Neural progenitor cell (in vitro differentiated cells): ENCODE measurements around the gene FSTL4. TPM values are rescaled to one million over a fixed set of nuclear protein-coding genes. Genes with fewer than 3 reads are reported as not detected.

Source experiments
- DNase-seq: peaks from one replicate; pipeline ENCODE4 v3.0.0-alpha.2; 2016; ENCODE audit warnings: low spot score
- H2AFZ ChIP-seq: fragments of 200-600 bp; sonication (generic); replicated peaks from 2 replicates; pipeline ENCODE4 v1.6.1; 2016; ENCODE audit warnings: antibody characterized with exemption
- H3F3A ChIP-seq: fragments of 200-600 bp; sonication (generic); 2 replicates; pipeline ENCODE4 v1.6.1; 2016; ENCODE audit warnings: antibody characterized with exemption, low read depth
- H3K27ac ChIP-seq: fragments of 200-600 bp; sonication (generic); 2 replicates; pipeline ENCODE4 v1.5.1; 2016; ENCODE audit warnings: mild to moderate bottlenecking
- H3K27me3 ChIP-seq: fragments of 200-600 bp; sonication (generic); 2 replicates; pipeline ENCODE4 v1.6.1; 2016; ENCODE audit warnings: mild to moderate bottlenecking, moderate library complexity
- H3K36me3 ChIP-seq: fragments of 200-600 bp; sonication (generic); 2 replicates; pipeline ENCODE4 v1.5.1; 2016
- H3K4me1 ChIP-seq: fragments of 200-600 bp; sonication (generic); 2 replicates; pipeline ENCODE4 v1.6.1; 2016; ENCODE audit warnings: mixed run types
- H3K4me2 ChIP-seq: fragments of 200-600 bp; sonication (generic); 2 replicates; pipeline ENCODE4 v1.6.1; 2016
- H3K4me3 ChIP-seq: fragments of 200-600 bp; sonication (generic); 2 replicates; pipeline ENCODE4 v1.5.1; 2016
- H3K79me2 ChIP-seq: fragments of 200-600 bp; sonication (generic); 2 replicates; pipeline ENCODE4 v1.6.1; 2016; ENCODE audit warnings: low read depth
- H3K9ac ChIP-seq: fragments of 200-600 bp; sonication (generic); 2 replicates; pipeline ENCODE4 v1.6.1; 2016
- H3K9me3 ChIP-seq: fragments of 200-600 bp; sonication (generic); 2 replicates; pipeline ENCODE4 v1.5.1; 2016; ENCODE audit warnings: low read depth
- H4K20me1 ChIP-seq: fragments of 200-600 bp; sonication (generic); 2 replicates; pipeline ENCODE4 v1.6.1; 2016; ENCODE audit warnings: low read depth
- H3K27ac Mint-ChIP-seq: 3 replicates; pipeline ENCODE4 v1.8.0; 2021; ENCODE audit warnings: mixed read lengths
- H3K27me3 Mint-ChIP-seq: 2 replicates; pipeline ENCODE4 v1.8.0; 2022; ENCODE audit warnings: low read depth, mild to moderate bottlenecking, inconsistent platforms, moderate library complexity, mixed read lengths; ENCODE audit not compliant: insufficient read depth
- H3K36me3 Mint-ChIP-seq: 3 replicates; pipeline ENCODE4 v1.8.0; 2021; ENCODE audit warnings: mixed read lengths
- H3K4me1 Mint-ChIP-seq: 3 replicates; pipeline ENCODE4 v1.8.0; 2021; ENCODE audit warnings: mixed read lengths
- H3K4me3 Mint-ChIP-seq: 3 replicates; pipeline ENCODE4 v1.8.0; 2021; ENCODE audit warnings: mild to moderate bottlenecking, moderate library complexity, mixed read lengths
- H3K9me3 Mint-ChIP-seq: 3 replicates; pipeline ENCODE4 v1.8.0; 2020; ENCODE audit warnings: mixed read lengths
- CTCF ChIP-seq: fragments of 200-600 bp; sonication (generic); IDR thresholded peaks from 2 replicates; pipeline ENCODE4 v1.5.1; 2017; ENCODE audit warnings: antibody characterized with exemption, mild to moderate bottlenecking
- EZH2 ChIP-seq: fragments of 200-600 bp; sonication (generic); IDR thresholded peaks from 2 replicates; pipeline ENCODE4 v1.6.1; 2017; ENCODE audit warnings: antibody characterized with exemption, mild to moderate bottlenecking, moderate library complexity
- EZH2phosphoT487 ChIP-seq: fragments of 200-600 bp; sonication (generic); IDR thresholded peaks from 2 replicates; pipeline ENCODE4 v1.6.1; 2017; ENCODE audit warnings: antibody characterized with exemption
- total RNA-seq: library from RNA; depleted of rRNA; stranded (reverse); fragments of >200 nt; gene quantifications from 2 replicates; pipeline ENCODE4 v1.2.3, GENCODE V29; 2015; ENCODE audit warnings: low replicate concordance

The FSTL4 gene
- total RNA-seq, 1 donor from 2014 or later, result 0.95 TPM

- Histone ChIP-seq H3F3A (no peaks in the 10 kb centered on the region), H3K27me3 (no peaks in the 10 kb centered on the region), H3K4me3 (no peak overlapping the region), H3K4me2 (no peak overlapping the region), H3K36me3 (no peaks in the 10 kb centered on the region), H3K9me3 (no peaks in the 10 kb centered on the region), H3K4me1 (no peaks in the 10 kb centered on the region), H3K27ac (no peak overlapping the region), H3K79me2 (no peaks in the 10 kb centered on the region), H2AFZ (no peak overlapping the region), H4K20me1 (no peaks in the 10 kb centered on the region), H3K9ac (no peak overlapping the region)
- Mint-ChIP-seq H3K27me3 (peaks cover 5% of the 10 kb centered on the region), H3K27ac (no peak overlapping the region), H3K4me3 (no peak overlapping the region), H3K4me1 (peaks cover 20% of the 10 kb centered on the region), H3K36me3 (no peaks in the 10 kb centered on the region), H3K9me3 (no peaks in the 10 kb centered on the region)
- DNase-seq, result no peak
- TF ChIP-seq EZH2 (no peak), CTCF (no peak), EZH2phosphoT487 (no peak)
Observed at GRCh38 chr5:133233616-133234015, 378.7 kb downstream of the FSTL4 start.

- Histone ChIP-seq H3K4me3 (no peak overlapping the region), H3K4me1 (no peaks in the 10 kb centered on the region), H3F3A (no peaks in the 10 kb centered on the region), H2AFZ (no peak overlapping the region), H3K27me3 (no peaks in the 10 kb centered on the region), H3K9ac (no peak overlapping the region), H4K20me1 (no peaks in the 10 kb centered on the region), H3K36me3 (no peaks in the 10 kb centered on the region), H3K4me2 (no peak overlapping the region), H3K27ac (no peak overlapping the region), H3K79me2 (no peaks in the 10 kb centered on the region), H3K9me3 (no peaks in the 10 kb centered on the region)
- no peak for DNase-seq
- TF ChIP-seq EZH2phosphoT487, result no peak
- no peak for TF ChIP-seq CTCF
- Mint-ChIP-seq H3K27ac (no peak overlapping the region), H3K9me3 (no peaks in the 10 kb centered on the region), H3K4me1 (peaks cover 19% of the 10 kb centered on the region), H3K36me3 (no peaks in the 10 kb centered on the region), H3K27me3 (peaks cover 5% of the 10 kb centered on the region), H3K4me3 (no peak overlapping the region)
Observed at GRCh38 chr5:133232911-133233310, 379.4 kb downstream of the FSTL4 start.

- peaks cover 5% of the 10 kb centered on the region for H3K27me3 Mint-ChIP-seq
- no peak for DNase-seq
- Histone ChIP-seq H3K4me1 (no peaks in the 10 kb centered on the region), H3K79me2 (no peaks in the 10 kb centered on the region), H3K4me2 (no peak overlapping the region), H3K4me3 (no peak overlapping the region), H3F3A (no peaks in the 10 kb centered on the region), H2AFZ (no peak overlapping the region), H3K27me3 (no peaks in the 10 kb centered on the region), H3K36me3 (no peaks in the 10 kb centered on the region), H3K9ac (no peak overlapping the region), H3K27ac (no peak overlapping the region), H3K9me3 (no peaks in the 10 kb centered on the region), H4K20me1 (no peaks in the 10 kb centered on the region)
- TF ChIP-seq CTCF, result no peak
- no peak for TF ChIP-seq EZH2phosphoT487
- no peak for TF ChIP-seq EZH2
- H3K9me3 Mint-ChIP-seq, result no peaks in the 10 kb centered on the region
- no peak overlapping the region for H3K27ac Mint-ChIP-seq
- peaks cover 14% of the 10 kb centered on the region for H3K4me1 Mint-ChIP-seq
- no peaks in the 10 kb centered on the region for H3K36me3 Mint-ChIP-seq
- no peak overlapping the region for H3K4me3 Mint-ChIP-seq
Observed at GRCh38 chr5:133232435-133232834, 379.9 kb downstream of the FSTL4 start.

- TF ChIP-seq EZH2phosphoT487 (no peak), CTCF (no peak), EZH2 (no peak)
- no peaks in the 10 kb centered on the region for H4K20me1 ChIP-seq
- H3F3A ChIP-seq, result no peaks in the 10 kb centered on the region
- H3K9me3 ChIP-seq, result no peaks in the 10 kb centered on the region
- H3K27me3 Mint-ChIP-seq, result peaks cover 5% of the 10 kb centered on the region
- H3K27ac Mint-ChIP-seq, result no peak overlapping the region
- no peak overlapping the region for H3K9ac ChIP-seq
- H3K4me1 Mint-ChIP-seq, result peaks cover 11% of the 10 kb centered on the region
- no peaks in the 10 kb centered on the region for H3K4me1 ChIP-seq
- H3K4me2 ChIP-seq, result no peak overlapping the region
- no peaks in the 10 kb centered on the region for H3K79me2 ChIP-seq
- H3K36me3 ChIP-seq, result no peaks in the 10 kb centered on the region
- H3K9me3 Mint-ChIP-seq, result no peaks in the 10 kb centered on the region
- no peaks in the 10 kb centered on the region for H3K36me3 Mint-ChIP-seq
- no peak overlapping the region for H3K4me3 ChIP-seq
- no peaks in the 10 kb centered on the region for H3K27me3 ChIP-seq
- H2AFZ ChIP-seq, result no peak overlapping the region
- H3K4me3 Mint-ChIP-seq, result no peak overlapping the region
- no peak for DNase-seq
- H3K27ac ChIP-seq, result no peak overlapping the region
Observed at GRCh38 chr5:133232011-133232410, 380.3 kb downstream of the FSTL4 start.
